ENCODE results near the gene RAX2. TPM values are rescaled to one million over a fixed set of nuclear protein-coding genes. Genes with fewer than 3 reads are reported as not detected.

Gene RAX2
- total RNA-seq, 1 experiment from 2014 or later, result not detected

DNA sequence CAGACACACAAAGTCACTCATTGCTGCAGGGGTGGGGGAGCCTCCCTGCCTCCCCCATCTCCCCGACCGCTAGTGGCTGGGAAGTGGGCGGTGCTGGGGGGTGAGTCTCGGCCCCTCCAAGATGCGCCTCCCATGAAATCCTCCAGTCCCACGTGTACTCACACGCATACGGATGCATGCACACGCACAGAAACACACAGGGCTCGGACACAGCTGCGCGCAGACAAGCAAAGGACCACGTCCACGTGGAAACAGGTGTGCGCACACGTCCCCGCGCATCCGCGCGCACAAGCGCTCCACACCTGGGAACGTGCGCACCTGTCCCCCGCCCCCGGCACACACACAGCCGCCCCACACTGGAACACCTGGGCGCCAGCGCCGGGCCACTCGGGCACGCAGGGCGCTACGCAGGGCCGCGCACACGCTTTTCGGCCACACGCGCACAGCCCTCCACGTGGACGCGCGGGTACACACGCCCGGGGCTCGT, 13.5 kb upstream of the RAX2 start:
- intact Hi-C loops (cut with micrococcal nuclease), result no loop called here
- no peak for DNase-seq (ENCODE audit: low read depth, low spot score)
- no peak overlapping the region for H2AFZ ChIP-seq (ENCODE audit: low read depth, low read length, poor library complexity, severe bottlenecking)
- no TSS peak for BruUV-seq (replicated peaks)
- ChIA-PET CTCF (no interaction called here), POLR2A (no interaction called here), RAD21 (ENCODE audit: low non-redundant PET in 1 of 2, low total read pairs in 2 of 2, uncharacterized antibody in 2 of 2, unreplicated experiment in 2 of 2) (no interaction called here)
- no peak overlapping the region for H3K4me2 ChIP-seq (ENCODE audit: low read length)
- H3K4me3 ChIP-seq (replicated peaks in 1 of 2; ENCODE audit: low read depth in 1 of 2, low read length in 2 of 2), result no peak overlapping the region
- H4K20me1 ChIP-seq (ENCODE audit: insufficient read depth), result no peaks in the 10 kb centered on the region
- no peaks in the 10 kb centered on the region for H3K4me1 ChIP-seq (ENCODE audit: control insufficient read depth in 1 of 2, insufficient read depth in 2 of 2, low read length in 2 of 2)
- TF ChIP-seq JUND (IDR thresholded peaks at IDR 0.05) (no peak), CEBPB (IDR thresholded peaks at IDR 0.05; ENCODE audit: low read depth) (no peak), ATF3 (IDR thresholded peaks at IDR 0.05) (no peak), POLR2A (IDR thresholded peaks at IDR 0.05; ENCODE audit: borderline replicate concordance, extremely low read depth, insufficient read depth, insufficient read length) (no peak), SIN3A (IDR thresholded peaks at IDR 0.05; ENCODE audit: low read depth) (no peak), RAD21 (IDR thresholded peaks at IDR 0.05; ENCODE audit: low read depth) (no peak), REST (IDR thresholded peaks at IDR 0.05; ENCODE audit: low read depth) (no peak), SP1 (IDR thresholded peaks at IDR 0.05; ENCODE audit: low read depth) (no peak), EGR1 (IDR thresholded peaks at IDR 0.05; ENCODE audit: low read depth) (no peak), POLR2AphosphoS5 (IDR thresholded peaks at IDR 0.05; ENCODE audit: low read depth, low read length) (no peak), SRF (IDR thresholded peaks at IDR 0.05; ENCODE audit: low read depth) (no peak), CTCF (IDR thresholded peaks at IDR 0.05 in 2 of 3, conservative IDR thresholded peaks at IDR 0.05 in 1 of 3; ENCODE audit: borderline replicate concordance in 1 of 3, insufficient read depth in 1 of 3, low read depth in 2 of 3, low read length in 2 of 3) (no peak), ZNF274 (IDR thresholded peaks at IDR 0.05; ENCODE audit: low read depth, low read length) (no peak), EZH2phosphoT487 (IDR thresholded peaks at IDR 0.05; ENCODE audit: borderline replicate concordance) (no peak)
- TF ChIP-seq, protein P1, sequence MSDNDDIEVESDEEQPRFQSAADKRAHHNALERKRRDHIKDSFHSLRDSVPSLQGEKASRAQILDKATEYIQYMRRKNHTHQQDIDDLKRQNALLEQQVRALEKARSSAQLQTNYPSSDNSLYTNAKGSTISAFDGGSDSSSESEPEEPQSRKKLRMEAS (IDR thresholded peaks at IDR 0.05), result no peak
- no peak for ATAC-seq
- no peak overlapping the region for H3K9ac ChIP-seq (ENCODE audit: low read length)
- H3K9me3 ChIP-seq (ENCODE audit: control insufficient read depth in 1 of 2, insufficient read depth in 1 of 2, low read depth in 1 of 2, low read length in 2 of 2), result peaks cover 9 to 21% of the 10 kb centered on the region in 2 experiments; a peak in 3 of 4 replicates
- no peaks in the 10 kb centered on the region for H3K36me3 ChIP-seq (ENCODE audit: control insufficient read depth in 1 of 2, insufficient read depth in 2 of 2, low read length in 2 of 2)
- H3K27ac ChIP-seq (ENCODE audit: low read depth, low read length), result no peak overlapping the region
- H3K27me3 ChIP-seq (ENCODE audit: insufficient read depth, low read length), result no peaks in the 10 kb centered on the region
- no peaks in the 10 kb centered on the region for H3K79me2 ChIP-seq (ENCODE audit: insufficient read depth, low read length)
- H3K9me2 ChIP-seq (ENCODE audit: insufficient read depth), result no peaks in the 10 kb centered on the region

Data from HCT116 (cell line).